Limb (tissue), 2 donors: Measurements from ENCODE around the gene FAM3C.

ENCODE experiments used
- DNase-seq, 2 donors: peaks; one replicate each; pipeline ENCODE4 v3.0.0-alpha.2; 2016; ENCODE audit errors: extremely low spot score in 2 of 2

The FAM3C gene

GRCh38 chr7:121300685-121301420, 95.3 kb downstream of the FAM3C start:
- no peak for DNase-seq
